Lung (tissue), 12 donors: ENCODE results near the gene MAML3. TPM values are rescaled to one million over a fixed set of nuclear protein-coding genes. Genes with fewer than 3 reads are reported as not detected.

Experiments
- ATAC-seq: fragments of 200-7000 bp; cut with Tn5 transposase; one replicate; pipeline ENCODE4 v1.9.1; 2020; ENCODE audit warnings: moderate number of reproducible peaks; ENCODE audit not compliant: insufficient read depth, low FRiP score
- DNase-seq, 3 donors: peaks; one replicate each; pipeline ENCODE4 v3.0.0-alpha.2; 2013 to 2017
- H3K27ac ChIP-seq, 2 donors: one replicate each; pipeline ENCODE4 v1.5.1; 2013; ENCODE audit warnings: mild to moderate bottlenecking in 2 of 2, moderate library complexity in 2 of 2, control low read depth in 1 of 2, inconsistent platforms in 1 of 2, low read depth in 1 of 2, low read length in 1 of 2
- H3K27me3 ChIP-seq, 3 donors: one replicate each; pipeline ENCODE4 v1.5.1; 2013; ENCODE audit warnings: low read length in 2 of 3; ENCODE audit not compliant: control insufficient read depth in 3 of 3, insufficient read depth in 3 of 3
- H3K36me3 ChIP-seq, 4 donors: one replicate each; pipeline ENCODE4 v1.5.1; 2013; ENCODE audit warnings: low read length in 4 of 4, mild to moderate bottlenecking in 1 of 4, moderate library complexity in 1 of 4; ENCODE audit not compliant: control insufficient read depth in 4 of 4, insufficient read depth in 4 of 4
- H3K4me1 ChIP-seq, 5 donors: one replicate each; pipeline ENCODE4 v1.5.1; 2013; ENCODE audit warnings: low read length in 5 of 5, mild to moderate bottlenecking in 2 of 5, moderate library complexity in 1 of 5; ENCODE audit not compliant: control insufficient read depth in 5 of 5, insufficient read depth in 5 of 5
- H3K4me3 ChIP-seq: one replicate; pipeline ENCODE4 v1.5.1; 2013; ENCODE audit warnings: mild to moderate bottlenecking, control low read depth, moderate library complexity
- H3K9ac ChIP-seq, 2 donors: one replicate each; pipeline ENCODE4 v1.5.1; 2013; ENCODE audit warnings: low read length in 2 of 2, control low read depth in 1 of 2; ENCODE audit not compliant: insufficient read depth in 1 of 2
- H3K9me3 ChIP-seq, 4 donors: one replicate each; pipeline ENCODE4 v1.5.1; 2013; ENCODE audit warnings: low read length in 3 of 4, mild to moderate bottlenecking in 1 of 4, moderate library complexity in 1 of 4; ENCODE audit not compliant: control insufficient read depth in 4 of 4, insufficient read depth in 3 of 4
- WGBS, 2 donors: extraction: QIAGEN DNeasy Blood & Tissue Kit; methylation state at CpG; one replicate each; pipeline ENCODE4 v1.1.7; 2013; 5-methylcytosine and 5-hydroxymethylcytosine counted together
- polyA plus RNA-seq, 2 donors: library from polyadenylated mRNA; stranded (reverse); fragments of 200-250 nt; gene quantifications; one replicate each; pipeline ENCODE4 v1.2.1, GENCODE V29; 2013
- total RNA-seq, 2 donors: library from RNA; depleted of rRNA in 1 of 2; stranded (reverse); fragments of >200 nt in 1 of 2; gene quantifications; one replicate each; pipeline ENCODE4 v1.2.1, GENCODE V29; 2014 to 2021
- TF ChIP-seq, protein P1 (sequence below): IDR thresholded peaks from 2 replicates; pipeline ENCODE4 v1.5.1; 2012; ENCODE audit warnings: mild to moderate bottlenecking; ENCODE audit errors: control extremely low read depth, extremely low read depth
- donor health status: control.
- donor health status: control.
- donor health status: Bipolar disorder and iron deficiency.
- donor health status: healthy.
- donor health status: DM: yes; HTN: yes; CAD: no.

Gene MAML3
- total and polyA plus RNA-seq, 4 donors: 3.0 to 16.4 (median 8.5) TPM

DNA sequence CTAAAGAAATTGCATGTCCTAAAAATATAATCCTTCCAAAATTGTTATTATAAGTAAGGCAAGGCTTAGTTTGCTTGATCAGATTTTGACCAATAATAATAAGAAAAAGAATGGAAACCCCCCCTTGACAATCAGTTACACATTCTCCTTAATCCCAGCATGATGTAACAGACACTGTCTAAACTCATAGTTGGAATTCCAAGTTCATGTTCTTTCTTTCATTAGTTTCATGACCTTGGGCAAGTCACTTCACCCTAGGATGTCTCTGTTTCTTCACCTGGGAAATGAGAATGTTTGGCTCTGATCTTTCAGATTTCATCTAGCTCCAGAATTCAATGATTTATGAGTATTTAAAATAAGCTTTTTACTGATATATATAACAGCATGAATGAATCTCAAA lies 64.8 kb downstream of the MAML3 start:
- H3K4me3 ChIP-seq: no peak overlapping the region
- H3K4me1 ChIP-seq: peaks cover 2 to 48% (median 35%) of the 10 kb centered on the region in 5 donors
- no peak overlapping the region for H3K9ac ChIP-seq
- H3K27me3 ChIP-seq: no peaks in the 10 kb centered on the region
- ATAC-seq (no peak), DNase-seq (no peak)
- H3K36me3 ChIP-seq: no peaks in the 10 kb centered on the region
- H3K27ac ChIP-seq: no peak overlapping the region
- TF ChIP-seq, protein P1, sequence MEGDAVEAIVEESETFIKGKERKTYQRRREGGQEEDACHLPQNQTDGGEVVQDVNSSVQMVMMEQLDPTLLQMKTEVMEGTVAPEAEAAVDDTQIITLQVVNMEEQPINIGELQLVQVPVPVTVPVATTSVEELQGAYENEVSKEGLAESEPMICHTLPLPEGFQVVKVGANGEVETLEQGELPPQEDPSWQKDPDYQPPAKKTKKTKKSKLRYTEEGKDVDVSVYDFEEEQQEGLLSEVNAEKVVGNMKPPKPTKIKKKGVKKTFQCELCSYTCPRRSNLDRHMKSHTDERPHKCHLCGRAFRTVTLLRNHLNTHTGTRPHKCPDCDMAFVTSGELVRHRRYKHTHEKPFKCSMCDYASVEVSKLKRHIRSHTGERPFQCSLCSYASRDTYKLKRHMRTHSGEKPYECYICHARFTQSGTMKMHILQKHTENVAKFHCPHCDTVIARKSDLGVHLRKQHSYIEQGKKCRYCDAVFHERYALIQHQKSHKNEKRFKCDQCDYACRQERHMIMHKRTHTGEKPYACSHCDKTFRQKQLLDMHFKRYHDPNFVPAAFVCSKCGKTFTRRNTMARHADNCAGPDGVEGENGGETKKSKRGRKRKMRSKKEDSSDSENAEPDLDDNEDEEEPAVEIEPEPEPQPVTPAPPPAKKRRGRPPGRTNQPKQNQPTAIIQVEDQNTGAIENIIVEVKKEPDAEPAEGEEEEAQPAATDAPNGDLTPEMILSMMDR: no peak
- H3K9me3 ChIP-seq: no peaks in the 10 kb centered on the region

- WGBS, 2 donors: 45 to 57% methylated on average over 5 of the region's 5 CpGs
- no peak overlapping the region for H3K9ac ChIP-seq
- peaks cover 0 to 48% (median 39%) of the 10 kb centered on the region in 5 donors for H3K4me1 ChIP-seq
- no peaks in the 10 kb centered on the region for H3K9me3 ChIP-seq
- no peak for DNase-seq
- TF ChIP-seq, protein P1: no peak
- ATAC-seq: no peak
- no peaks in the 10 kb centered on the region for H3K36me3 ChIP-seq
- H3K27ac ChIP-seq: no peak overlapping the region
- H3K4me3 ChIP-seq: no peak overlapping the region
- H3K27me3 ChIP-seq: no peaks in the 10 kb centered on the region
These were observed 65.5 kb downstream of the MAML3 start for GRCh38 chr4:140088323-140088967.

- ATAC-seq: no peak
- peaks cover 0 to 52% (median 45%) of the 10 kb centered on the region in 5 donors for H3K4me1 ChIP-seq
- H3K4me3 ChIP-seq: no peak overlapping the region
- H3K27ac ChIP-seq: no peak overlapping the region
- no peaks in the 10 kb centered on the region for H3K36me3 ChIP-seq
- H3K9me3 ChIP-seq: no peaks in the 10 kb centered on the region
- TF ChIP-seq, protein P1: no peak
- H3K9ac ChIP-seq: no peak overlapping the region
- H3K27me3 ChIP-seq: no peaks in the 10 kb centered on the region
- 63 to 86% methylated on average over 4 of the region's 4 CpGs for WGBS, 2 donors
- DNase-seq: peak in 2 of 3 donors; percentile 41 to 55
These were observed 68.1 kb downstream of the MAML3 start for GRCh38 chr4:140085881-140086280.
